ENCODE results near the gene MS4A3.
"Not testable (repeated sequence)": the region's sequence is repeated elsewhere in the genome, so short reads cannot be mapped to it uniquely, and the experiment has no call there.

Gene MS4A3

GRCh38 chr11:60069450-60069849, 13.0 kb downstream of the MS4A3 start:
- Mint-ChIP-seq H3K36me3 (ENCODE audit: insufficient read depth) (no peaks in the 10 kb centered on the region), H3K27ac (ENCODE audit: low read depth) (no peak overlapping the region), H3K4me3 (no peak overlapping the region), H3K4me1 (no peaks in the 10 kb centered on the region), H3K27me3 (peaks cover 10% of the 10 kb centered on the region), H3K9me3 (no peaks in the 10 kb centered on the region)
- DNase-seq (ENCODE audit: low spot score in 2 of 2) (no peak), ATAC-seq (replicated peaks; ENCODE audit: extremely low read depth, poor library complexity, severe bottlenecking) (no peak)

GRCh38 chr11:60071644-60072043, 15.2 kb downstream of the MS4A3 start:
- H3K4me3 Mint-ChIP-seq; H3K9me3 Mint-ChIP-seq; H3K4me1 Mint-ChIP-seq; ATAC-seq (replicated peaks; ENCODE audit: extremely low read depth, poor library complexity, severe bottlenecking); DNase-seq (ENCODE audit: low spot score in 2 of 2); H3K27me3 Mint-ChIP-seq; H3K36me3 Mint-ChIP-seq (ENCODE audit: insufficient read depth); H3K27ac Mint-ChIP-seq (ENCODE audit: low read depth): not testable (repeated sequence)

- Mint-ChIP-seq H3K4me1 (no peaks in the 10 kb centered on the region), H3K27ac (ENCODE audit: low read depth) (no peak overlapping the region), H3K36me3 (ENCODE audit: insufficient read depth) (no peaks in the 10 kb centered on the region), H3K4me3 (no peak overlapping the region), H3K9me3 (no peaks in the 10 kb centered on the region), H3K27me3 (peaks cover 18% of the 10 kb centered on the region)
- ATAC-seq (replicated peaks; ENCODE audit: extremely low read depth, poor library complexity, severe bottlenecking) (no peak), DNase-seq (ENCODE audit: low spot score in 2 of 2) (no peak)
Measured at GRCh38 chr11:60077216-60077817, 20.9 kb downstream of the MS4A3 start.

- no peaks in the 10 kb centered on the region for H3K4me1 Mint-ChIP-seq
- H3K27ac Mint-ChIP-seq (ENCODE audit: low read depth), result no peak overlapping the region
- peaks cover 23% of the 10 kb centered on the region for H3K27me3 Mint-ChIP-seq
- no peak for DNase-seq (ENCODE audit: low spot score in 2 of 2)
- no peak overlapping the region for H3K4me3 Mint-ChIP-seq
- no peaks in the 10 kb centered on the region for H3K36me3 Mint-ChIP-seq (ENCODE audit: insufficient read depth)
- ATAC-seq (replicated peaks; ENCODE audit: extremely low read depth, poor library complexity, severe bottlenecking), result no peak
- H3K9me3 Mint-ChIP-seq, result no peaks in the 10 kb centered on the region
Measured at GRCh38 chr11:60077981-60078380, 21.5 kb downstream of the MS4A3 start.

GRCh38 chr11:60078745-60079144, 22.3 kb downstream of the MS4A3 start:
- H3K4me1 Mint-ChIP-seq, result no peaks in the 10 kb centered on the region
- peaks cover 23% of the 10 kb centered on the region for H3K27me3 Mint-ChIP-seq
- no peaks in the 10 kb centered on the region for H3K9me3 Mint-ChIP-seq
- H3K36me3 Mint-ChIP-seq (ENCODE audit: insufficient read depth), result no peaks in the 10 kb centered on the region
- H3K27ac Mint-ChIP-seq (ENCODE audit: low read depth), result no peak overlapping the region
- no peak for ATAC-seq (replicated peaks; ENCODE audit: extremely low read depth, poor library complexity, severe bottlenecking)
- no peak overlapping the region for H3K4me3 Mint-ChIP-seq
- DNase-seq (ENCODE audit: low spot score in 2 of 2), result no peak

- Mint-ChIP-seq H3K27ac (ENCODE audit: low read depth) (no peak overlapping the region), H3K4me3 (no peak overlapping the region), H3K27me3 (peaks cover 41% of the 10 kb centered on the region), H3K36me3 (ENCODE audit: insufficient read depth) (no peaks in the 10 kb centered on the region), H3K9me3 (no peaks in the 10 kb centered on the region), H3K4me1 (no peaks in the 10 kb centered on the region)
- DNase-seq (ENCODE audit: low spot score in 2 of 2) (no peak), ATAC-seq (replicated peaks; ENCODE audit: extremely low read depth, poor library complexity, severe bottlenecking) (no peak)
Measured at GRCh38 chr11:60080535-60080934, 24.1 kb downstream of the MS4A3 start.

GRCh38 chr11:60084631-60085273, 28.3 kb downstream of the MS4A3 start:
- H3K4me1 Mint-ChIP-seq, result no peaks in the 10 kb centered on the region
- H3K27me3 Mint-ChIP-seq, result peaks cover 70% of the 10 kb centered on the region
- H3K4me3 Mint-ChIP-seq, result no peak overlapping the region
- DNase-seq (ENCODE audit: low spot score in 2 of 2), result no peak
- no peak overlapping the region for H3K27ac Mint-ChIP-seq (ENCODE audit: low read depth)
- no peaks in the 10 kb centered on the region for H3K9me3 Mint-ChIP-seq
- no peak for ATAC-seq (replicated peaks; ENCODE audit: extremely low read depth, poor library complexity, severe bottlenecking)
- H3K36me3 Mint-ChIP-seq (ENCODE audit: insufficient read depth), result no peaks in the 10 kb centered on the region

- DNase-seq (ENCODE audit: low spot score in 2 of 2), result no peak
- H3K9me3 Mint-ChIP-seq, result no peaks in the 10 kb centered on the region
- no peaks in the 10 kb centered on the region for H3K36me3 Mint-ChIP-seq (ENCODE audit: insufficient read depth)
- no peak overlapping the region for H3K4me3 Mint-ChIP-seq
- no peaks in the 10 kb centered on the region for H3K4me1 Mint-ChIP-seq
- H3K27me3 Mint-ChIP-seq, result peaks cover 62% of the 10 kb centered on the region
- ATAC-seq (replicated peaks; ENCODE audit: extremely low read depth, poor library complexity, severe bottlenecking), result no peak
- H3K27ac Mint-ChIP-seq (ENCODE audit: low read depth), result no peak overlapping the region
Measured at GRCh38 chr11:60085909-60086308, 29.4 kb downstream of the MS4A3 start.

GRCh38 chr11:60087239-60087638, 30.8 kb downstream of the MS4A3 start:
- no peak for DNase-seq (ENCODE audit: low spot score in 2 of 2)
- H3K4me3 Mint-ChIP-seq, result no peak overlapping the region
- H3K27me3 Mint-ChIP-seq, result peaks cover 58% of the 10 kb centered on the region
- H3K27ac Mint-ChIP-seq (ENCODE audit: low read depth), result no peak overlapping the region
- H3K9me3 Mint-ChIP-seq, result no peaks in the 10 kb centered on the region
- no peaks in the 10 kb centered on the region for H3K36me3 Mint-ChIP-seq (ENCODE audit: insufficient read depth)
- no peaks in the 10 kb centered on the region for H3K4me1 Mint-ChIP-seq
- no peak for ATAC-seq (replicated peaks; ENCODE audit: extremely low read depth, poor library complexity, severe bottlenecking)

GRCh38 chr11:60088364-60088763, 31.9 kb downstream of the MS4A3 start, which contains the start of gene MS4A2:
Gene MS4A2 (plus strand): TSS chr11:60088664. CDS start chr11:60088766, 102 bp downstream.
- no peak within 1 kb of the TSS for H3K27ac Mint-ChIP-seq (ENCODE audit: low read depth)
- no peaks in the 10 kb centered on the region for H3K9me3 Mint-ChIP-seq
- H3K4me3 Mint-ChIP-seq, result no peak within 1 kb of the TSS
- ATAC-seq (replicated peaks; ENCODE audit: extremely low read depth, poor library complexity, severe bottlenecking) (no peak), DNase-seq (ENCODE audit: low spot score in 2 of 2) (no peak)
- H3K27me3 Mint-ChIP-seq, result peaks cover 52% of the 10 kb centered on the region
- H3K4me1 Mint-ChIP-seq, result no peaks in the 10 kb centered on the region
- H3K36me3 Mint-ChIP-seq (ENCODE audit: insufficient read depth), result no peaks in the 10 kb centered on the region

GRCh38 chr11:60095477-60096120, 39.1 kb downstream of the MS4A3 start:
- H3K4me3 Mint-ChIP-seq, result no peak overlapping the region
- H3K36me3 Mint-ChIP-seq (ENCODE audit: insufficient read depth), result no peaks in the 10 kb centered on the region
- no peaks in the 10 kb centered on the region for H3K4me1 Mint-ChIP-seq
- no peak for ATAC-seq (replicated peaks; ENCODE audit: extremely low read depth, poor library complexity, severe bottlenecking)
- no peak for DNase-seq (ENCODE audit: low spot score in 2 of 2)
- peaks cover 7% of the 10 kb centered on the region for H3K27me3 Mint-ChIP-seq
- H3K27ac Mint-ChIP-seq (ENCODE audit: low read depth), result no peak overlapping the region
- H3K9me3 Mint-ChIP-seq, result no peaks in the 10 kb centered on the region

- Mint-ChIP-seq H3K4me1 (no peaks in the 10 kb centered on the region), H3K9me3 (no peaks in the 10 kb centered on the region), H3K27ac (ENCODE audit: low read depth) (no peak overlapping the region), H3K27me3 (peaks cover 12% of the 10 kb centered on the region), H3K4me3 (no peak overlapping the region), H3K36me3 (ENCODE audit: insufficient read depth) (no peaks in the 10 kb centered on the region)
- ATAC-seq (replicated peaks; ENCODE audit: extremely low read depth, poor library complexity, severe bottlenecking), result no peak
- no peak for DNase-seq (ENCODE audit: low spot score in 2 of 2)
Measured at GRCh38 chr11:60097189-60097588, 40.7 kb downstream of the MS4A3 start.

- no peak overlapping the region for H3K27ac Mint-ChIP-seq (ENCODE audit: low read depth)
- H3K4me1 Mint-ChIP-seq, result no peaks in the 10 kb centered on the region
- H3K4me3 Mint-ChIP-seq, result no peak overlapping the region
- no peaks in the 10 kb centered on the region for H3K9me3 Mint-ChIP-seq
- no peaks in the 10 kb centered on the region for H3K36me3 Mint-ChIP-seq (ENCODE audit: insufficient read depth)
- DNase-seq (ENCODE audit: low spot score in 2 of 2) (no peak), ATAC-seq (replicated peaks; ENCODE audit: extremely low read depth, poor library complexity, severe bottlenecking) (no peak)
- H3K27me3 Mint-ChIP-seq, result peaks cover 12% of the 10 kb centered on the region
Measured at GRCh38 chr11:60098508-60098907, 42.0 kb downstream of the MS4A3 start.

Data from central memory CD8-positive, alpha-beta T cell (primary cell).